HepG2 (cell line): ENCODE results near the gene MICALL2. TPM values are rescaled to one million over a fixed set of nuclear protein-coding genes. Genes with fewer than 3 reads are reported as not detected.

Experiments used
- AHR ChIP-seq: IDR thresholded peaks from 2 replicates; pipeline ENCODE4 v1.6.1; 2018; ENCODE audit warnings: missing genetic modification reagents, missing compliant biosample characterization
- ATF4 ChIP-seq, 2 experiments: fragments of 450-650 bp in 1 of 2; sonication (generic) in 1 of 2; formaldehyde crosslinking; IDR thresholded peaks; 2 replicates each; pipeline versions ENCODE4 v1.5.0 to v1.8.0; 2020 to 2022; ENCODE audit warnings: mild to moderate bottlenecking in 1 of 2, missing genetic modification reagents in 1 of 2
- CBX1 ChIP-seq: IDR thresholded peaks from one replicate; pipeline ENCODE4 v1.6.1; 2016; ENCODE audit warnings: antibody characterized with exemption, low read depth
- CHCHD3 ChIP-seq: sonication (generic); formaldehyde crosslinking; IDR thresholded peaks from 2 replicates; pipeline ENCODE4 v1.8.0; 2022; ENCODE audit warnings: mild to moderate bottlenecking, missing genetic modification reagents, moderate library complexity
- DZIP1 ChIP-seq: sonication (generic); formaldehyde crosslinking; IDR thresholded peaks from 2 replicates; pipeline ENCODE4 v1.5.0; 2020; ENCODE audit warnings: mild to moderate bottlenecking, missing genetic modification reagents
- GLI4 ChIP-seq: sonication (generic); formaldehyde crosslinking; IDR thresholded peaks from 2 replicates; pipeline ENCODE4 v1.5.1; 2020; ENCODE audit warnings: missing genetic modification reagents, mild to moderate bottlenecking, moderate library complexity, borderline replicate concordance
- HDAC1 ChIP-seq: sonication (generic); formaldehyde crosslinking; IDR thresholded peaks from 2 replicates; pipeline ENCODE4 v1.5.1; 2020; ENCODE audit warnings: mild to moderate bottlenecking, missing genetic modification reagents
- KDM1A ChIP-seq: IDR thresholded peaks from 2 replicates; pipeline ENCODE4 v1.6.1; 2016; ENCODE audit warnings: missing compliant biosample characterization
- MZF1 ChIP-seq: sonication (generic); formaldehyde crosslinking; IDR thresholded peaks from 2 replicates; pipeline ENCODE4 v1.8.1; 2023; ENCODE audit warnings: mild to moderate bottlenecking, missing genetic modification reagents, borderline replicate concordance
- NAIF1 ChIP-seq: sonication (generic); formaldehyde crosslinking; IDR thresholded peaks from 2 replicates; pipeline ENCODE4 v1.5.0; 2020; ENCODE audit warnings: mild to moderate bottlenecking, missing genetic modification reagents, borderline replicate concordance
- NFRKB ChIP-seq: fragments of 450-650 bp; IDR thresholded peaks from 2 replicates; pipeline ENCODE4 v1.6.1; 2017
- TFDP1 ChIP-seq: IDR thresholded peaks from 2 replicates; pipeline ENCODE4 v1.6.1; 2016; ENCODE audit warnings: missing compliant biosample characterization, missing genetic modification reagents, borderline replicate concordance
- ZFP62 ChIP-seq: sonication (generic); formaldehyde crosslinking; IDR thresholded peaks from 2 replicates; pipeline ENCODE4 v1.4.0; 2020; ENCODE audit warnings: missing genetic modification reagents
- ZNF160 ChIP-seq: sonication (generic); formaldehyde crosslinking; IDR thresholded peaks from 2 replicates; pipeline ENCODE4 v1.8.0; 2022; ENCODE audit warnings: mild to moderate bottlenecking, inconsistent platforms, missing genetic modification reagents
- ZNF609 ChIP-seq: sonication (generic); formaldehyde crosslinking; IDR thresholded peaks from 2 replicates; pipeline ENCODE4 v1.4.0; 2020; ENCODE audit warnings: mild to moderate bottlenecking, missing genetic modification reagents, borderline replicate concordance
- polyA plus RNA-seq, 8 experiments: library from polyadenylated mRNA; depleted of rRNA in 3 of 8; stranded (reverse) in 7 of 8; unstranded in 1 of 8; fragments of >200 nt; fragmentation: Illumina TruSeq in 4 of 8; extraction: Trizol in 4 of 8; gene quantifications; 2 replicates each; pipeline versions ENCODE4 v1.2.1 to v1.2.3, GENCODE V29; 2011 to 2016; ENCODE audit warnings: low read depth in 4 of 8, missing spikeins in 1 of 8, mixed read lengths in 1 of 8; ENCODE audit not compliant: insufficient read depth in 1 of 8
- total RNA-seq, 5 experiments: library from RNA; depleted of rRNA; stranded (reverse); fragments of >200 nt; fragmentation: Illumina TruSeq; extraction: Trizol; gene quantifications; 2 replicates each; pipeline ENCODE4 v1.2.3, GENCODE V29; 2016; ENCODE audit warnings: low read depth in 1 of 5

Gene MICALL2
- total and polyA plus RNA-seq, 2 of the 13 experiments (the other 11 are each of a cell fraction or from before 2014, with no cell fraction given): 5.8 to 12.4 TPM

DNA sequence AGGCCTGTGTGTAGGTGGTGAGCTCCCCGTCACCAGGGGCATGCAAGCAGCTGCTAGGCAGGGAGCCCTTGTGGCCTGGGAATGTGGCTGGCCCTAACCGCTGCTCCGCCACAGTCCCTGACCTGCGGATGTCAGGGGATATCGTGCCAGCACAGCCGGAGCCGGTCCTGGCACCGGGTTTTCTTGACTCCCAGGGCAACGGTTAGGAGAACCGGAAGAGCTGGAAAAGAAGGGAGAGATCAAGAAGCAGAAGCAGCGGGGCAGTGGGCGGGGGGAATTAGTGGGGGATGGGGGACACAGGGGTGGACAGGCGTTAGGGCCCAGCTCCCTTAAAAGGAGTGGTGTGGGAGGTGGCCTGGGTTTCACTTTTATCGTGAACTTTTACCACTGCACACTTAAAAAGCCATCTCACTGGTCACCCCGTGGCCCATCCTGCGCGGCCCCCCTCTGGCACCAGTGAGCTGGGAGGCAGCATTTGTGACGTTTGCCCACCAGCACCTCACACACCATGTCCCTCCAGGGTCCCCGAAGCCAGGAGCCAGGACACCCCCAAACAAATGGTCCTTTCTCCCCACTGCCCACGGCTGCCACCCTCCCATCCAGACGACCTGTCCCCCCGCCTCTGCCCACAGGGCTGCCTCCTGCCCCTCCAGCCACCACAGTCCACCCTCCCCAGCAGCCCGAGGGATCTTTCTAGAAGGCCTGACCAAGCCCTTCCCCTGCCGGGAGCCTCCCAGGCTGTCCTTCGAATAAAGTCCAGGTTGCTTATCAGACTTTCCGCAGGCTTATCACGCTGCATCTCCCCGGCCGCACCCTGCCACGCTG, 1.8 kb upstream of the MICALL2 start (continued):
- peak; percentile 62; the same call in 1 of the 2 replicates for TF ChIP-seq ZNF609 (CRISPR knock-in tag)
- no peak for TF ChIP-seq ZNF160
- peak; percentile 100 for TF ChIP-seq KDM1A (CRISPR knock-in tag)
- no peak for TF ChIP-seq AHR (CRISPR knock-in tag)
- TF ChIP-seq CHCHD3 (CRISPR knock-in tag): peak; percentile 4; the same call in 1 of the 2 replicates
- TF ChIP-seq ATF4 (CRISPR knock-in tag; IDR thresholded peaks at IDR 0.05): no peak
- peak; percentile 85 for TF ChIP-seq HDAC1
- 0 out of 2 replicates have a peak, but pooled peaks have one; percentile 24 for TF ChIP-seq TFDP1 (CRISPR knock-in tag)
- TF ChIP-seq MZF1 (CRISPR knock-in tag): no peak
- TF ChIP-seq DZIP1 (CRISPR knock-in tag): no peak
- no peak for TF ChIP-seq NAIF1 (CRISPR knock-in tag)
- TF ChIP-seq NFRKB: no peak
- TF ChIP-seq ZFP62 (CRISPR knock-in tag): no peak
- peak; percentile 98 for TF ChIP-seq CBX1
- TF ChIP-seq GLI4 (CRISPR knock-in tag): 0 out of 2 replicates have a peak, but pooled peaks have one; percentile 2
